Testis (tissue), 3 donors: ENCODE results near the gene DGKD. TPM values are rescaled to one million over a fixed set of nuclear protein-coding genes. Genes with fewer than 3 reads are reported as not detected.

Source experiments
- DNase-seq: peaks from one replicate; pipeline ENCODE4 v3.0.0-alpha.2; 2019
- H3K27ac ChIP-seq, 2 donors: fragments of 200-600 bp; sonication (generic); one replicate each; pipeline ENCODE4 v1.5.1; 2019
- H3K27me3 ChIP-seq: fragments of 200-600 bp; sonication (generic); one replicate; pipeline ENCODE4 v1.5.1; 2019
- H3K36me3 ChIP-seq: fragments of 200-600 bp; sonication (generic); one replicate; pipeline ENCODE4 v1.5.1; 2017; ENCODE audit warnings: low read depth; ENCODE audit errors: missing control alignments
- H3K4me1 ChIP-seq: fragments of 200-600 bp; sonication (generic); one replicate; pipeline ENCODE4 v1.5.1; 2019
- H3K4me3 ChIP-seq, 2 donors: fragments of 200-600 bp; sonication (generic); one replicate each; pipeline ENCODE4 v1.5.1; 2017 to 2019
- H3K9me3 ChIP-seq: fragments of 200-600 bp; sonication (generic); one replicate; pipeline ENCODE4 v1.5.1; 2017
- POLR2A ChIP-seq: fragments of 450-650 bp; IDR thresholded peaks from one replicate; pipeline ENCODE4 v1.6.1; 2017; ENCODE audit warnings: antibody characterized with exemption, mild to moderate bottlenecking, moderate library complexity
- WGBS, 2 donors: methylation state at CpG; one replicate each; pipeline ENCODE4 v1.1.5; 2018; 5-methylcytosine and 5-hydroxymethylcytosine counted together
- intact Hi-C: fragments of 100-400 bp; cut with DNase I; formaldehyde crosslinking; loops from one replicate; pipeline ENCODE4 v1.15.1; 2023; ENCODE audit warnings: low total_unique reads
- polyA plus RNA-seq: library from polyadenylated mRNA; stranded (reverse); fragments of 350-450 nt; fragmentation: Illumina TruSeq; extraction: RNeasy Lipid Tissue Mini Kit (QIAGEN cat#74804); gene quantifications from one replicate; pipeline ENCODE4 v1.2.3, GENCODE V29; 2014; ENCODE audit warnings: low read depth, low replicate concordance; ENCODE audit not compliant: insufficient read depth
- total RNA-seq, 2 donors: library from RNA; depleted of rRNA; stranded (reverse); fragments of >200 nt; gene quantifications; one replicate each; pipeline ENCODE4 v1.2.3, GENCODE V29; 2016
- TF ChIP-seq, protein P1 (sequence below), 3 experiments: fragments of 450-650 bp in 2 of 3; fragments of 200-600 bp in 1 of 3; sonication (generic) in 1 of 3; IDR thresholded peaks; one replicate each; pipeline ENCODE4 v1.5.1; 2016 to 2019; ENCODE audit warnings: antibody characterized with exemption in 3 of 3, mild to moderate bottlenecking in 2 of 3, moderate library complexity in 1 of 3

The DGKD gene
- total and polyA plus RNA-seq, 3 donors from 2014 or later, result 65.1 to 80.1 (median 66.7) TPM

DNA sequence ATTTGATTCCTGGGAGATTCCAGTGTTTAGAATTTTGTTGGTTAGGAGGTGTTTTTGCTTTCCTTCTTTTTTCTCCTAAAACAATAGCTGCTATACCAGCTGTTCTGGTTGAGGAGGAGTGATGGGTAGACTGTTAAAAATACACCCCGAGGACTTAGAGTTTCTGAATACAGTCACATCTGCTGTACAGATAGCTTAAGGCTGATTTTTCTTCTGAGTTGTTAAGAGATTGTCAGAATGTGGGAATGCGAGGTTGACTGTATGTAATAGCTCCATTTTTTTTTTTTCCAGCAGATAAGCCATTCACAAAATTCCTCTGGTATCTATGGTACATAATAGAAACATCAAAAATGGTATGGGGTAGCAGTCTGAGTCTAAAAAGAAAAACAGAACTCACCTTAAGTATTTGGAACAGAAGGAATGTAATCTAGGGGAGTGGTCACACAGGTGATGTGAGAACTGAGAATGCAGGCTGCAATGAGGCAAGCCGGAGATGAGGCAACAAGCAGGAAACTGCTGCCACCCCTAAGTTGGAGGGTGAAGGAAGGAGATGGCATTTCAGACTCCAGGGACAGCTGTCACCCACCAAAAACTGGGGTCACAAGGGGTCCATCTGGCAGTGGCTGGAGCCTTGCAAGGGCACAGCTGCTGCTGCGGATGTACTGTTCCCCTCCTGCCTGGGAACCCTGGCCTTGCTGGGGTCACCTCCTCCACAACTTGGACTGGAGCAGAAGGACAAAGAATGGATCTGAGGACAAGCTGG is 2.4 kb downstream of the DGKD start:
- no peak for DNase-seq
- intact Hi-C loops, result loop anchor here (10.0 kb wide), 2 partner anchors 78 to 92 kb away; no protein-coding TSS in a partner anchor
- no peak for TF ChIP-seq POLR2A
- TF ChIP-seq, protein P1, sequence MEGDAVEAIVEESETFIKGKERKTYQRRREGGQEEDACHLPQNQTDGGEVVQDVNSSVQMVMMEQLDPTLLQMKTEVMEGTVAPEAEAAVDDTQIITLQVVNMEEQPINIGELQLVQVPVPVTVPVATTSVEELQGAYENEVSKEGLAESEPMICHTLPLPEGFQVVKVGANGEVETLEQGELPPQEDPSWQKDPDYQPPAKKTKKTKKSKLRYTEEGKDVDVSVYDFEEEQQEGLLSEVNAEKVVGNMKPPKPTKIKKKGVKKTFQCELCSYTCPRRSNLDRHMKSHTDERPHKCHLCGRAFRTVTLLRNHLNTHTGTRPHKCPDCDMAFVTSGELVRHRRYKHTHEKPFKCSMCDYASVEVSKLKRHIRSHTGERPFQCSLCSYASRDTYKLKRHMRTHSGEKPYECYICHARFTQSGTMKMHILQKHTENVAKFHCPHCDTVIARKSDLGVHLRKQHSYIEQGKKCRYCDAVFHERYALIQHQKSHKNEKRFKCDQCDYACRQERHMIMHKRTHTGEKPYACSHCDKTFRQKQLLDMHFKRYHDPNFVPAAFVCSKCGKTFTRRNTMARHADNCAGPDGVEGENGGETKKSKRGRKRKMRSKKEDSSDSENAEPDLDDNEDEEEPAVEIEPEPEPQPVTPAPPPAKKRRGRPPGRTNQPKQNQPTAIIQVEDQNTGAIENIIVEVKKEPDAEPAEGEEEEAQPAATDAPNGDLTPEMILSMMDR (IDR thresholded peaks at IDR 0.05), result no peak
- Histone ChIP-seq H3K4me3 (no peak overlapping the region), H3K27ac (no peak overlapping the region), H3K4me1 (peaks cover 11% of the 10 kb centered on the region), H3K27me3 (no peaks in the 10 kb centered on the region), H3K36me3 (no peaks in the 10 kb centered on the region), H3K9me3 (no peaks in the 10 kb centered on the region)
- WGBS, 2 donors, result 46 to 63% methylated on average over 4 of the region's 4 CpGs

DNA sequence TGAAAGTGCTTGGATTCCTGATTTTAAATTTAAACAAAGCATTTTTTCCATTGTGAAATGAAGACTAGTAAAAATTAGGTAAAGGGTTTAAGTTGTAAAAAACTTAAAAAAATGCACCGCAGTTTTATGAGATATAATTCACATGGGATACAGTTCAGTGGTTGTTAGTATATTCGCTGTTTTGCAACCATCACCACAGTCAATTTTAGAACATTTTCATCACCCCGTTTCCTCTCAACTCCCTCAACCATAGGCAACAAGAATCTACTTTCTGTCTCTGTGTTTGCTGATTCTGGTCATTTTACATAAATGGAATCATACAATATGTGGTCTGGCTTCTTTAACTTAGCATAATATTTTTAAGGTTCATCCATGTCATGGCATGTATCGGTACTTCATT is 4.0 kb downstream of the DGKD start:
- peaks cover 11% of the 10 kb centered on the region for H3K4me1 ChIP-seq
- no peak overlapping the region for H3K4me3 ChIP-seq
- intact Hi-C loops, result loop anchor here (10.0 kb wide), 2 partner anchors 76 to 94 kb away; no protein-coding TSS in a partner anchor
- no peak for DNase-seq
- no peaks in the 10 kb centered on the region for H3K36me3 ChIP-seq
- TF ChIP-seq POLR2A, result no peak
- TF ChIP-seq, protein P1 (IDR thresholded peaks at IDR 0.05), result no peak
- 88 to 91% methylated on average over 4 of the region's 4 CpGs for WGBS, 2 donors
- H3K27ac ChIP-seq, result no peak overlapping the region
- H3K9me3 ChIP-seq, result no peaks in the 10 kb centered on the region
- no peaks in the 10 kb centered on the region for H3K27me3 ChIP-seq

DNA sequence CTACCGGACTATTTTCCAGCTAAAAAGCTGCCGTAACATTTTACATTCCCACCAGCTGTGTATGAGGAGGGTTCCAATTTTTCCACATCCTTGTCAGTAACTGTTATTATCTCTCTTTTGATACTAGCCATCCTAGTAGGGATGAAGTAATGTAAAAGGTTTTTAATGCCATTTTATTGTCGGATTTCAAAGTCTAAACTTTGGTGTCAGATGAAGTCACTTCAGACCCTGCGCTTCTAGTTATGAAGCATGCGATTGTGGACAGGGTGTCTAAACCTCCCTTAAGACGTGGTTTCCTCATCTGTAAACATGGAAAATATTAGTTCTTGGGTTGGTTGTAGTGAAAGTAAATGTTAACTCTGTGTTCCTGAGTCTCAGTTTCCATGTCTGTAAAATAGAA is 4.7 kb downstream of the DGKD start:
- Histone ChIP-seq H3K4me1 (peaks cover 9% of the 10 kb centered on the region), H3K9me3 (no peaks in the 10 kb centered on the region), H3K27ac (no peak overlapping the region), H3K36me3 (no peaks in the 10 kb centered on the region), H3K27me3 (no peaks in the 10 kb centered on the region), H3K4me3 (no peak overlapping the region)
- intact Hi-C loops, result loop anchor here (10.0 kb wide), 2 partner anchors 76 to 94 kb away; no protein-coding TSS in a partner anchor
- WGBS, 2 donors, result 94 to 96% methylated on average over 6 of the region's 6 CpGs
- TF ChIP-seq, protein P1 (IDR thresholded peaks at IDR 0.05), result no peak
- no peak for TF ChIP-seq POLR2A
- DNase-seq, result no peak

DNA sequence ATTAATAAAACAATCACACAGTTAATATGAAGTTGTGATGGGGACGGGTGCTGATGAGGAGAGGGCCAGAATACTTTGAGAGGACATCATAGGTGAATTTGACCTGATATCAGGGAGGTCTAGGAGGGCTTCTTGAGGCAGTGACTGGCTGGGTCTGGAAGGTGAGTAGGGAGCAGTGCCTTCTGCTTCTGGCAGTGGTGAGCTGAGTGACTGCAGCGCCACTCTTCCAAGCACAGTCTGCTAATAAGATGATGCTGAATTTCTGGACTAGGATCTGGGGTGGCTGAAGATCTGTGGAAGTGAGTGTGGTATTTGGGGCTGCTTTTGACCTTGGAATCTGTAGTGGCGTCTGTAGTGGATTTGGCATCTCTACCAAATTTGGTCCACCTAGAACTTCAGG is 5.5 kb downstream of the DGKD start:
- H3K4me3 ChIP-seq, result no peak overlapping the region
- no peaks in the 10 kb centered on the region for H3K9me3 ChIP-seq
- H3K4me1 ChIP-seq, result peaks cover 8% of the 10 kb centered on the region
- no peak overlapping the region for H3K27ac ChIP-seq
- no peaks in the 10 kb centered on the region for H3K27me3 ChIP-seq
- TF ChIP-seq, protein P1 (IDR thresholded peaks at IDR 0.05), result no peak
- TF ChIP-seq POLR2A, result no peak
- no peaks in the 10 kb centered on the region for H3K36me3 ChIP-seq
- no peak for DNase-seq
- intact Hi-C loops, result loop anchor here (10.0 kb wide), 2 partner anchors 75 to 95 kb away; no protein-coding TSS in a partner anchor
- WGBS, 2 donors, result 91 to 94% methylated on average over 3 of the region's 3 CpGs
